Thyroid gland (tissue), 4 donors: ENCODE data around the gene CDH23. TPM values are rescaled to one million over a fixed set of nuclear protein-coding genes. Genes with fewer than 3 reads are reported as not detected.

Source experiments
- DNase-seq, 2 donors: peaks; one replicate each; pipeline ENCODE4 v3.0.0-alpha.2; 2019
- H3K27ac ChIP-seq, 3 donors: fragments of 200-600 bp; sonication (generic); 1 replicate in 2 of 3; 2 replicates in 1 of 3; pipeline ENCODE4 v1.5.1; 2016 to 2019; ENCODE audit warnings: mild to moderate bottlenecking in 1 of 3, moderate library complexity in 1 of 3
- H3K27me3 ChIP-seq: fragments of 200-600 bp; sonication (generic); one replicate; pipeline ENCODE4 v1.5.1; 2019
- H3K36me3 ChIP-seq, 2 donors: fragments of 200-600 bp; sonication (generic); one replicate each; pipeline ENCODE4 v1.5.1; 2016 to 2019
- H3K4me1 ChIP-seq, 2 donors: fragments of 200-600 bp; sonication (generic); one replicate each; pipeline ENCODE4 v1.5.1; 2017 to 2019
- H3K4me3 ChIP-seq, 3 donors: fragments of 200-600 bp; sonication (generic); replicated peaks in 1 of 3; 1 replicate in 2 of 3; 2 replicates in 1 of 3; pipeline ENCODE4 v1.5.1; 2016; ENCODE audit warnings: mild to moderate bottlenecking in 1 of 3
- H3K9me3 ChIP-seq: fragments of 200-600 bp; sonication (generic); one replicate; pipeline ENCODE4 v1.5.1; 2017
- CTCF ChIP-seq, 6 experiments: fragments of 200-600 bp in 3 of 6; fragments of 450-650 bp in 3 of 6; sonication (generic) in 3 of 6; IDR thresholded peaks; one replicate each; pipeline ENCODE4 v1.5.1; 2016 to 2019; ENCODE audit warnings: antibody characterized with exemption in 6 of 6, mild to moderate bottlenecking in 2 of 6, inconsistent platforms in 1 of 6, moderate library complexity in 1 of 6
- POLR2A ChIP-seq, 2 donors: fragments of 450-650 bp; IDR thresholded peaks; one replicate each; pipeline ENCODE4 v1.6.1; 2017; ENCODE audit warnings: antibody characterized with exemption in 2 of 2, mild to moderate bottlenecking in 2 of 2, moderate library complexity in 1 of 2
- WGBS, 2 donors: methylation state at CpG; one replicate each; pipeline ENCODE4 v1.1.5; 2017; 5-methylcytosine and 5-hydroxymethylcytosine counted together
- intact Hi-C: fragments of 100-400 bp; cut with DNase I; formaldehyde crosslinking; loops from one replicate; pipeline ENCODE4 v1.15.1; 2023
- total RNA-seq, 4 donors: library from RNA; depleted of rRNA; stranded (reverse); fragments of >200 nt; gene quantifications; one replicate each; pipeline ENCODE4 v1.2.3, GENCODE V29; 2016

CDH23 gene
- total RNA-seq, 4 donors from 2014 or later: 3.0 to 4.2 (median 3.9) TPM

GRCh38 chr10:71772832-71773220 lies 376.1 kb downstream of the CDH23 start:
- H3K27me3 ChIP-seq: no peaks in the 10 kb centered on the region
- TF ChIP-seq CTCF (IDR thresholded peaks at IDR 0.05): no peak
- no peak for TF ChIP-seq POLR2A (IDR thresholded peaks at IDR 0.05)
- no peaks in the 10 kb centered on the region for H3K36me3 ChIP-seq
- DNase-seq: peak; percentile 52 to 53
- peaks cover 11 to 60% of the 10 kb centered on the region in 2 donors for H3K4me1 ChIP-seq
- intact Hi-C loops: no loop called here
- H3K4me3 ChIP-seq: peak overlapping the region; percentile 26 to 63 (median 38)
- peak overlapping the region; percentile 66 to 87 (median 85) for H3K27ac ChIP-seq
- WGBS, 2 donors: 0 to 33% methylated on average over 1 to 2 of the region's 4 CpGs
- H3K9me3 ChIP-seq: no peaks in the 10 kb centered on the region

- intact Hi-C loops: no loop called here
- peak within 1 kb of the TSS; percentile 66 to 87 (median 85) for H3K27ac ChIP-seq
- TF ChIP-seq CTCF (IDR thresholded peaks at IDR 0.05): peak; percentile 28 to 96 (median 90)
- TF ChIP-seq POLR2A (IDR thresholded peaks at IDR 0.05): peak; percentile 79 to 90
- no peaks in the 10 kb centered on the region for H3K27me3 ChIP-seq
- H3K9me3 ChIP-seq: no peaks in the 10 kb centered on the region
- H3K4me3 ChIP-seq: peak within 1 kb of the TSS; percentile 26 to 63 (median 38)
- H3K4me1 ChIP-seq: peaks cover 9 to 55% of the 10 kb centered on the region in 2 donors
- WGBS, 2 donors: 2 to 14% methylated on average over 8 to 22 of the region's 55 CpGs
- H3K36me3 ChIP-seq: no peaks in the 10 kb centered on the region
- peak; percentile 84 to 91 for DNase-seq
These were observed 376.7 kb downstream of the CDH23 start, which contains the start of gene VSIR for GRCh38 chr10:71773221-71773971. TSS of gene VSIR (minus strand) at chr10:71773520. CDS start at chr10:71773439, 81 bp downstream.

- Histone ChIP-seq H3K27me3 (no peaks in the 10 kb centered on the region), H3K9me3 (no peaks in the 10 kb centered on the region), H3K36me3 (no peaks in the 10 kb centered on the region), H3K4me1 (peaks cover 4 to 43% of the 10 kb centered on the region in 2 donors), H3K27ac (no peak overlapping the region), H3K4me3 (no peak overlapping the region)
- DNase-seq: no peak
- intact Hi-C loops: no loop called here
- 83 to 88% methylated on average over 1 to 2 of the region's 3 CpGs for WGBS, 2 donors
- TF ChIP-seq CTCF (IDR thresholded peaks at IDR 0.05) (no peak), POLR2A (IDR thresholded peaks at IDR 0.05) (no peak)
These were observed 378.4 kb downstream of the CDH23 start for GRCh38 chr10:71774916-71775702.

- H3K4me1 ChIP-seq: peaks cover 4 to 29% of the 10 kb centered on the region in 2 donors
- TF ChIP-seq CTCF (IDR thresholded peaks at IDR 0.05): no peak
- no peak for TF ChIP-seq POLR2A (IDR thresholded peaks at IDR 0.05)
- no peak for DNase-seq
- H3K27me3 ChIP-seq: no peaks in the 10 kb centered on the region
- no peaks in the 10 kb centered on the region for H3K36me3 ChIP-seq
- no peak overlapping the region for H3K27ac ChIP-seq
- 68 to 73% methylated on average over 2 of the region's 2 CpGs for WGBS, 2 donors
- H3K9me3 ChIP-seq: no peaks in the 10 kb centered on the region
- intact Hi-C loops: no loop called here
- H3K4me3 ChIP-seq: no peak overlapping the region
These were observed 379.8 kb downstream of the CDH23 start for GRCh38 chr10:71776481-71776925.
